Neural cell (in vitro differentiated cells): Measurements from ENCODE around the gene MYOM1. TPM values are rescaled to one million over a fixed set of nuclear protein-coding genes. Genes with fewer than 3 reads are reported as not detected.

Source experiments
- H2AFZ ChIP-seq: fragments of 200-600, 300-800 bp; sonication (generic), shearing (Covaris generic); 2 replicates; pipeline ENCODE4 v1.6.0; 2014; ENCODE audit warnings: low read depth, mild to moderate bottlenecking, antibody characterized with exemption, low read length, moderate library complexity
- H3F3A ChIP-seq: fragments of 200-600 bp; shearing (Covaris generic); 2 replicates; pipeline ENCODE4 v1.6.1; 2016; ENCODE audit warnings: mild to moderate bottlenecking, moderate library complexity, mixed read lengths, antibody characterized with exemption, low read length; ENCODE audit not compliant: insufficient read depth, poor library complexity, severe bottlenecking
- H3K27ac ChIP-seq: fragments of 200-600, 300-800 bp; sonication (generic), shearing (Covaris generic); 2 replicates; pipeline ENCODE4 v1.5.1; 2014; ENCODE audit warnings: mild to moderate bottlenecking, low read length, moderate library complexity
- H3K27me3 ChIP-seq: fragments of 300-800, 200-600 bp; sonication (generic), shearing (Covaris generic); 2 replicates; pipeline ENCODE4 v1.6.0; 2014; ENCODE audit warnings: mild to moderate bottlenecking, low read depth, low read length, moderate library complexity; ENCODE audit not compliant: insufficient read depth
- H3K36me3 ChIP-seq: fragments of 300-800, 200-600 bp; sonication (generic), shearing (Covaris generic); 2 replicates; pipeline ENCODE4 v1.5.1; 2014; ENCODE audit warnings: mild to moderate bottlenecking, antibody characterized with exemption, low read length, moderate library complexity; ENCODE audit not compliant: insufficient read depth
- H3K4me2 ChIP-seq: fragments of 300-800, 200-600 bp; sonication (generic), shearing (Covaris generic); 2 replicates; pipeline ENCODE4 v1.6.0; 2014; ENCODE audit warnings: mild to moderate bottlenecking, low read length
- H3K4me3 ChIP-seq: fragments of 300-800, 200-600 bp; sonication (generic), shearing (Covaris generic); 2 replicates; pipeline ENCODE4 v1.5.1; 2014; ENCODE audit warnings: mild to moderate bottlenecking, low read length, moderate library complexity
- H3K79me2 ChIP-seq: fragments of 200-600 bp; shearing (Covaris generic); replicated peaks from 2 replicates; pipeline ENCODE4 v1.6.0; 2014; ENCODE audit warnings: mild to moderate bottlenecking, low read length, moderate library complexity; ENCODE audit not compliant: insufficient read depth
- H3K9ac ChIP-seq: fragments of 300-800, 200-600 bp; sonication (generic), shearing (Covaris generic); 2 replicates; pipeline ENCODE4 v1.6.1; 2016; ENCODE audit warnings: mild to moderate bottlenecking, low read length, mixed read lengths
- H3K9me2 ChIP-seq: fragments of 200-600 bp; shearing (Covaris generic); 2 replicates; pipeline ENCODE4 v1.6.1; 2016; ENCODE audit warnings: mild to moderate bottlenecking, low read length, mixed read lengths; ENCODE audit not compliant: insufficient read depth
- H3K9me3 ChIP-seq: fragments of 200-600, 300-800 bp; sonication (generic), shearing (Covaris generic); 2 replicates; pipeline ENCODE4 v1.6.1; 2016; ENCODE audit warnings: mild to moderate bottlenecking, mixed run types, low read length, moderate library complexity, mixed read lengths
- H4K20me1 ChIP-seq: fragments of 200-600 bp; shearing (Covaris generic); 2 replicates; pipeline ENCODE4 v1.6.1; 2016; ENCODE audit warnings: mild to moderate bottlenecking, mixed run types; ENCODE audit not compliant: insufficient read depth
- CTCF ChIP-seq: fragments of 450-650 bp; IDR thresholded peaks from 2 replicates; pipeline ENCODE4 v1.5.1; 2014; ENCODE audit warnings: antibody characterized with exemption, mild to moderate bottlenecking, moderate library complexity; ENCODE audit not compliant: poor library complexity, severe bottlenecking
- EP300 ChIP-seq: fragments of 450-650 bp; conservative IDR thresholded peaks from 2 replicates; pipeline ENCODE4 v1.6.1; 2014; ENCODE audit warnings: antibody characterized with exemption, mild to moderate bottlenecking, moderate library complexity; ENCODE audit not compliant: poor library complexity, severe bottlenecking
- EZH2 ChIP-seq: fragments of 200-600, 300-800 bp; shearing (Covaris generic), sonication (generic); IDR thresholded peaks from 2 replicates; pipeline ENCODE4 v1.6.1; 2014; ENCODE audit warnings: antibody characterized with exemption, low read length, borderline replicate concordance, mild to moderate bottlenecking; ENCODE audit not compliant: insufficient read depth, poor library complexity, severe bottlenecking
- MXI1 ChIP-seq: fragments of 450-650 bp; conservative IDR thresholded peaks from 2 replicates; pipeline ENCODE4 v1.6.1; 2014; ENCODE audit warnings: antibody characterized with exemption, mild to moderate bottlenecking; ENCODE audit not compliant: poor library complexity, severe bottlenecking
- POLR2AphosphoS5 ChIP-seq: IDR thresholded peaks from 2 replicates; pipeline ENCODE4 v1.6.1; 2012
- RAD21 ChIP-seq: fragments of 450-650 bp; conservative IDR thresholded peaks from 2 replicates; pipeline ENCODE4 v1.6.1; 2014; ENCODE audit warnings: antibody characterized with exemption, mild to moderate bottlenecking, moderate library complexity
- REST ChIP-seq: IDR thresholded peaks from 2 replicates; pipeline ENCODE4 v1.6.1; 2012; ENCODE audit warnings: borderline replicate concordance
- SMC3 ChIP-seq: fragments of 450-650 bp; conservative IDR thresholded peaks from 2 replicates; pipeline ENCODE4 v1.6.1; 2014; ENCODE audit warnings: antibody characterized with exemption, mild to moderate bottlenecking, moderate library complexity; ENCODE audit not compliant: poor library complexity
- TAF1 ChIP-seq: IDR thresholded peaks from 2 replicates; pipeline ENCODE4 v1.6.1; 2012; ENCODE audit warnings: low read depth
- polyA plus RNA-seq: library from polyadenylated mRNA; depleted of rRNA; stranded (reverse); fragments of >200 nt; gene quantifications from 2 replicates; pipeline ENCODE4 v1.2.3, GENCODE V29; 2014

MYOM1 gene
- polyA plus RNA-seq, 1 donor from 2014 or later = 1.7 TPM

GRCh38 chr18:3152294-3152693 lies 67.5 kb downstream of the MYOM1 start:
- Histone ChIP-seq H3K9ac (no peak overlapping the region), H3F3A (no peaks in the 10 kb centered on the region)

More at GRCh38 chr18:3152294-3152693, 67.5 kb downstream of the MYOM1 start:
- Histone ChIP-seq H3K36me3 (no peaks in the 10 kb centered on the region), H3K79me2 (no peaks in the 10 kb centered on the region), H4K20me1 (no peaks in the 10 kb centered on the region), H3K27ac (no peak overlapping the region), H3K9me2 (no peaks in the 10 kb centered on the region), H3K9me3 (no peaks in the 10 kb centered on the region), H3K4me2 (no peak overlapping the region), H2AFZ (no peak overlapping the region), H3K4me3 (no peak overlapping the region), H3K27me3 (no peaks in the 10 kb centered on the region)
- TF ChIP-seq EZH2 = no peak
- TF ChIP-seq REST = no peak
- TF ChIP-seq SMC3 = no peak
- no peak for TF ChIP-seq RAD21
- TF ChIP-seq TAF1 = no peak
- TF ChIP-seq CTCF = no peak
- no peak for TF ChIP-seq MXI1
- no peak for TF ChIP-seq POLR2AphosphoS5
- no peak for TF ChIP-seq EP300
